ENCODE measurements around the gene ZNF253.
"Not testable (repeated sequence)": the region's sequence is repeated elsewhere in the genome, so short reads cannot be mapped to it uniquely, and the experiment has no call there.

GRCh38 chr19:19933432-19934314 lies 68.0 kb downstream of the ZNF253 start:
- TF ChIP-seq CTCF (optimal IDR thresholded peaks at IDR 0.05 in 1 of 3, IDR thresholded peaks at IDR 0.05 in 1 of 3, conservative IDR thresholded peaks at IDR 0.05 in 1 of 3; ENCODE audit: extremely low read depth in 1 of 3, insufficient read depth in 2 of 3, low read length in 3 of 3); EZH2 (IDR thresholded peaks at IDR 0.05; ENCODE audit: low read length): not testable (repeated sequence)
